Osteoblast (primary cell): ENCODE results near the gene MT1X. TPM values are rescaled to one million over a fixed set of nuclear protein-coding genes. Genes with fewer than 3 reads are reported as not detected.
"Not testable (repeated sequence)": the region's sequence is repeated elsewhere in the genome, so short reads cannot be mapped to it uniquely, and the experiment has no call there.

ENCODE experiments used
- DNase-seq: peaks from one replicate; pipeline ENCODE4 v3.0.0; 2011; ENCODE audit warnings: low spot score, mixed read lengths; ENCODE audit not compliant: insufficient read length; ENCODE audit errors: missing footprints
- H2AFZ ChIP-seq: 2 replicates; pipeline ENCODE4 v1.6.0; 2011; ENCODE audit warnings: mild to moderate bottlenecking, low read length
- H3K27ac ChIP-seq: 2 replicates; pipeline ENCODE4 v1.5.1; 2011; ENCODE audit warnings: mild to moderate bottlenecking, low read depth, low read length, moderate library complexity
- H3K27me3 ChIP-seq: 2 replicates; pipeline ENCODE4 v1.6.0; 2012; ENCODE audit warnings: mild to moderate bottlenecking, control low read depth, inconsistent platforms, low read length, moderate library complexity; ENCODE audit not compliant: insufficient read depth
- H3K36me3 ChIP-seq: 2 replicates; pipeline ENCODE4 v1.5.1; 2011; ENCODE audit warnings: mild to moderate bottlenecking, low read length, control low read depth, moderate library complexity; ENCODE audit not compliant: insufficient read depth
- H3K4me1 ChIP-seq: 2 replicates; pipeline ENCODE4 v1.5.1; 2011; ENCODE audit warnings: mild to moderate bottlenecking, low read length, control low read depth, moderate library complexity; ENCODE audit not compliant: insufficient read depth
- H3K4me2 ChIP-seq: 2 replicates; pipeline ENCODE4 v1.6.0; 2011; ENCODE audit warnings: mild to moderate bottlenecking, low read length; ENCODE audit not compliant: insufficient read depth
- H3K4me3 ChIP-seq: fragments of 200-600 bp; sonication (generic); 3 replicates; pipeline ENCODE4 v1.5.1; 2012; ENCODE audit warnings: mild to moderate bottlenecking, low read length, inconsistent platforms; ENCODE audit not compliant: insufficient read depth
- H3K79me2 ChIP-seq: 2 replicates; pipeline ENCODE4 v1.6.0; 2012; ENCODE audit warnings: mild to moderate bottlenecking, low read length, control low read depth, inconsistent platforms; ENCODE audit not compliant: insufficient read depth
- H3K9me3 ChIP-seq: 2 replicates; pipeline ENCODE4 v1.5.1; 2011; ENCODE audit warnings: low read depth, low read length, control low read depth
- H4K20me1 ChIP-seq: 2 replicates; pipeline ENCODE4 v1.6.0; 2012; ENCODE audit warnings: mild to moderate bottlenecking, low read length, control low read depth; ENCODE audit not compliant: insufficient read depth
- CTCF ChIP-seq: IDR thresholded peaks from 2 replicates; pipeline ENCODE4 v1.5.1; 2011; ENCODE audit warnings: mild to moderate bottlenecking, low read depth, low read length, moderate library complexity; ENCODE audit errors: extremely low read depth
- total RNA-seq: library from RNA; depleted of rRNA; stranded (reverse); fragments of >200 nt; gene quantifications from 2 replicates; pipeline ENCODE4 v1.2.3, GENCODE V29; 2012

Gene MT1X
- total RNA-seq, 1 donor, result 81.4 TPM

- Histone ChIP-seq H4K20me1 (no peaks in the 10 kb centered on the region), H3K9me3 (no peaks in the 10 kb centered on the region), H3K79me2 (no peaks in the 10 kb centered on the region), H3K4me1 (no peaks in the 10 kb centered on the region), H3K4me3 (no peak overlapping the region), H3K27ac (no peak overlapping the region), H3K4me2 (no peak overlapping the region), H3K36me3 (no peaks in the 10 kb centered on the region), H2AFZ (no peak overlapping the region), H3K27me3 (peaks cover 39% of the 10 kb centered on the region)
- TF ChIP-seq CTCF, result peak; percentile 54
- DNase-seq, result no peak
Observed at GRCh38 chr16:56673921-56674320, 8.3 kb upstream of the MT1X start.

GRCh38 chr16:56674570-56674969 lies 7.7 kb upstream of the MT1X start:
- H3K27me3 ChIP-seq, result peaks cover 33% of the 10 kb centered on the region
- not testable (repeated sequence) for H3K36me3 ChIP-seq, H2AFZ ChIP-seq, H3K79me2 ChIP-seq, H4K20me1 ChIP-seq, H3K4me3 ChIP-seq, H3K4me1 ChIP-seq, H3K27ac ChIP-seq, H3K9me3 ChIP-seq, H3K4me2 ChIP-seq, DNase-seq

DNA sequence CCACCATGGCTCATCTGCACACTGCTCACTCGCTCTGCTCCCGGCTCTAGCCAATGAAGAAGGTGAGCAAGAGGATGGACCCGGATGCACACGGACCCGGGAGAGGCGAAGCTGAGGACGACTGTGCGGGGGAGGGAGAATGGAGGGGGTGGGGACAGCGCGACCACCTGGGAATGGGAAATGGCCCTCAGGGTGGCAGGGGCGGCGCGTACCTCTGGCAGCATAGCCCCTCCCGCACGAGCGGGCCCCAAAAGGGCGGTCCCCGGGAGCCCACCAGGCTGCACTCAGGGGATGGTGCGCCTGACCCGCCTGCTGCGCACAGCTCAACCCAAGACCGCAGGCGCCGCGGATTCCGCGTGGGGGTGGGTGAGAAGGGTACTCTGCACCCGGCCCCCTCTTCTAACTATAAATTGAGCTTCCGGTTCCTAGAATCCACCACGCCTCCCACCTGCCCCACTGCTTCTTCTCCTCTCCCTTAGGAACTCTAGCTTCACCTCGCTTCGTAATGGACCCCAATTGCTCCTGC lies 6.5 kb upstream of the MT1X start:
- Histone ChIP-seq H3K27ac (no peak overlapping the region), H4K20me1 (no peaks in the 10 kb centered on the region), H3K9me3 (no peaks in the 10 kb centered on the region), H3K27me3 (peaks cover 22% of the 10 kb centered on the region), H3K4me1 (no peaks in the 10 kb centered on the region), H3K4me2 (peak overlapping the region; percentile 54), H3K36me3 (no peaks in the 10 kb centered on the region), H2AFZ (peak overlapping the region; percentile 58), H3K79me2 (no peaks in the 10 kb centered on the region), H3K4me3 (peak overlapping the region; percentile 27)
- no peak for TF ChIP-seq CTCF
- DNase-seq, result no peak

- Histone ChIP-seq H4K20me1 (no peaks in the 10 kb centered on the region), H3K4me2 (no peak overlapping the region), H3K9me3 (no peaks in the 10 kb centered on the region), H3K4me1 (peaks cover 1% of the 10 kb centered on the region), H3K27me3 (peaks cover 17% of the 10 kb centered on the region), H2AFZ (no peak overlapping the region), H3K36me3 (no peaks in the 10 kb centered on the region), H3K4me3 (no peak overlapping the region), H3K27ac (no peak overlapping the region), H3K79me2 (no peaks in the 10 kb centered on the region)
- DNase-seq, result no peak
- no peak for TF ChIP-seq CTCF
Observed at GRCh38 chr16:56677474-56677873, 4.8 kb upstream of the MT1X start.
